ENCODE results near the gene MDM2.

The MDM2 gene

GRCh38 chr12:68853396-68854077, 45.6 kb downstream of the MDM2 start:
- no peaks in the 10 kb centered on the region for H3K4me1 ChIP-seq (ENCODE audit: low read depth, poor library complexity, severe bottlenecking)
- H3K27ac ChIP-seq = no peak overlapping the region
- no peak overlapping the region for H3K9ac ChIP-seq
- no peak overlapping the region for H2AFZ ChIP-seq (ENCODE audit: low read depth)
- no peak overlapping the region for H3K4me3 ChIP-seq (IDR thresholded peaks at IDR 0.05; ENCODE audit: insufficient read depth, low read depth, low read length)
- no peaks in the 10 kb centered on the region for H3K36me3 ChIP-seq (ENCODE audit: insufficient read depth)
- H3K79me2 ChIP-seq (ENCODE audit: insufficient read depth, low read depth) = no peaks in the 10 kb centered on the region
- no peaks in the 10 kb centered on the region for H4K20me1 ChIP-seq (ENCODE audit: insufficient read depth)
- H3K27me3 ChIP-seq (ENCODE audit: insufficient read depth, low read depth) = no peaks in the 10 kb centered on the region
- TF ChIP-seq, protein P1, sequence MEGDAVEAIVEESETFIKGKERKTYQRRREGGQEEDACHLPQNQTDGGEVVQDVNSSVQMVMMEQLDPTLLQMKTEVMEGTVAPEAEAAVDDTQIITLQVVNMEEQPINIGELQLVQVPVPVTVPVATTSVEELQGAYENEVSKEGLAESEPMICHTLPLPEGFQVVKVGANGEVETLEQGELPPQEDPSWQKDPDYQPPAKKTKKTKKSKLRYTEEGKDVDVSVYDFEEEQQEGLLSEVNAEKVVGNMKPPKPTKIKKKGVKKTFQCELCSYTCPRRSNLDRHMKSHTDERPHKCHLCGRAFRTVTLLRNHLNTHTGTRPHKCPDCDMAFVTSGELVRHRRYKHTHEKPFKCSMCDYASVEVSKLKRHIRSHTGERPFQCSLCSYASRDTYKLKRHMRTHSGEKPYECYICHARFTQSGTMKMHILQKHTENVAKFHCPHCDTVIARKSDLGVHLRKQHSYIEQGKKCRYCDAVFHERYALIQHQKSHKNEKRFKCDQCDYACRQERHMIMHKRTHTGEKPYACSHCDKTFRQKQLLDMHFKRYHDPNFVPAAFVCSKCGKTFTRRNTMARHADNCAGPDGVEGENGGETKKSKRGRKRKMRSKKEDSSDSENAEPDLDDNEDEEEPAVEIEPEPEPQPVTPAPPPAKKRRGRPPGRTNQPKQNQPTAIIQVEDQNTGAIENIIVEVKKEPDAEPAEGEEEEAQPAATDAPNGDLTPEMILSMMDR (conservative IDR thresholded peaks at IDR 0.05; ENCODE audit: low read depth, low read length) = no peak
- H3K4me2 ChIP-seq = no peak overlapping the region

- Histone ChIP-seq H3K36me3 (ENCODE audit: insufficient read depth) (no peaks in the 10 kb centered on the region), H3K27me3 (ENCODE audit: insufficient read depth, low read depth) (no peaks in the 10 kb centered on the region), H2AFZ (ENCODE audit: low read depth) (no peak overlapping the region), H3K27ac (no peak overlapping the region), H3K4me3 (IDR thresholded peaks at IDR 0.05; ENCODE audit: insufficient read depth, low read depth, low read length) (no peak overlapping the region), H3K79me2 (ENCODE audit: insufficient read depth, low read depth) (no peaks in the 10 kb centered on the region), H3K9ac (no peak overlapping the region), H3K4me2 (no peak overlapping the region), H4K20me1 (ENCODE audit: insufficient read depth) (no peaks in the 10 kb centered on the region), H3K4me1 (ENCODE audit: low read depth, poor library complexity, severe bottlenecking) (no peaks in the 10 kb centered on the region)
- TF ChIP-seq, protein P1 (conservative IDR thresholded peaks at IDR 0.05; ENCODE audit: low read depth, low read length) = no peak
These were observed 46.1 kb downstream of the MDM2 start for GRCh38 chr12:68854078-68854468.

- no peak overlapping the region for H3K4me3 ChIP-seq (IDR thresholded peaks at IDR 0.05; ENCODE audit: insufficient read depth, low read depth, low read length)
- no peaks in the 10 kb centered on the region for H3K79me2 ChIP-seq (ENCODE audit: insufficient read depth, low read depth)
- no peaks in the 10 kb centered on the region for H3K27me3 ChIP-seq (ENCODE audit: insufficient read depth, low read depth)
- H3K4me2 ChIP-seq = no peak overlapping the region
- no peak overlapping the region for H3K27ac ChIP-seq
- TF ChIP-seq, protein P1 (conservative IDR thresholded peaks at IDR 0.05; ENCODE audit: low read depth, low read length) = no peak
- H4K20me1 ChIP-seq (ENCODE audit: insufficient read depth) = no peaks in the 10 kb centered on the region
- no peaks in the 10 kb centered on the region for H3K4me1 ChIP-seq (ENCODE audit: low read depth, poor library complexity, severe bottlenecking)
- H3K36me3 ChIP-seq (ENCODE audit: insufficient read depth) = no peaks in the 10 kb centered on the region
- no peak overlapping the region for H3K9ac ChIP-seq
- H2AFZ ChIP-seq (ENCODE audit: low read depth) = no peak overlapping the region
These were observed 46.6 kb downstream of the MDM2 start for GRCh38 chr12:68854554-68854953.

DNA sequence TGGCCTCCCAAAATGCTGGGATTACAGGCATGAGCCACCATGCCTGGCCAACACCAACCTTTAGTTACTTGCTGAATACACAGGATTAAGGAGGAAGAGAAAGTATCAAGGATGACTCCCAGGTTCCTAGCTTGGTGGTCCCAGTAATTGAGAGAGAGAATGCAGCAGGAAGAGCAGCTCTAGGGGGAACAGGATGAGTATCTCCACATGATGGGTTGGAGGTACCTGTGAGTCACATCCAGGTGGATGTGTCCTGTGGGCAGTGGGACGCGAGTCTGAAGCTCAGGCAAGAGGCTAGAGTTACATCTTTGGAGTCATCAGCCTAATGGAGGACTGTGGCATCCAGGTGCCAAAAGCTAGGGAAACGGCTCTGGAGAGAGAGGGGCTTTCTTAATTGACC, 47.1 kb downstream of the MDM2 start:
- no peak overlapping the region for H3K4me3 ChIP-seq (IDR thresholded peaks at IDR 0.05; ENCODE audit: insufficient read depth, low read depth, low read length)
- H2AFZ ChIP-seq (ENCODE audit: low read depth) = no peak overlapping the region
- TF ChIP-seq, protein P1 (conservative IDR thresholded peaks at IDR 0.05; ENCODE audit: low read depth, low read length) = no peak
- H3K27me3 ChIP-seq (ENCODE audit: insufficient read depth, low read depth) = no peaks in the 10 kb centered on the region
- no peaks in the 10 kb centered on the region for H3K4me1 ChIP-seq (ENCODE audit: low read depth, poor library complexity, severe bottlenecking)
- no peak overlapping the region for H3K27ac ChIP-seq
- H4K20me1 ChIP-seq (ENCODE audit: insufficient read depth) = no peaks in the 10 kb centered on the region
- H3K79me2 ChIP-seq (ENCODE audit: insufficient read depth, low read depth) = no peaks in the 10 kb centered on the region
- no peaks in the 10 kb centered on the region for H3K36me3 ChIP-seq (ENCODE audit: insufficient read depth)
- H3K4me2 ChIP-seq = no peak overlapping the region
- H3K9ac ChIP-seq = no peak overlapping the region
